H1 (cell line): Measurements from ENCODE around the gene SRD5A3. TPM values are rescaled to one million over a fixed set of nuclear protein-coding genes. Genes with fewer than 3 reads are reported as not detected.

Source experiments
- CTCF ChIA-PET: fragments of 300-600 bp; sonication (Branson Sonifier 250); formaldehyde crosslinking; loops from one replicate; lab custom pipeline; 2021; ENCODE audit not compliant: partially characterized antibody; lab: Charles Lee
- POLR2A ChIA-PET: fragments of 300-600 bp; sonication (Branson Sonifier 250); formaldehyde crosslinking; loops from one replicate; lab custom pipeline; 2021; ENCODE audit warnings: inconsistent platforms; ENCODE audit not compliant: partially characterized antibody; lab: Charles Lee
- DNase-seq, 2 experiments: peaks; one replicate each; pipeline versions ENCODE4 v3.0.0 to v3.0.0-alpha.2; 2010 to 2022; ENCODE audit warnings: low spot score in 2 of 2, low read depth in 1 of 2, mixed read lengths in 1 of 2
- FAIRE-seq: peaks from 2 replicates; lab custom pipeline; 2011; peaks lifted over from hg19 to GRCh38; lab: Jason Lieb, UNC
- H2AFZ ChIP-seq: 2 replicates; pipeline ENCODE4 v1.8.1; 2012; ENCODE audit warnings: low read length, inconsistent platforms
- H2AK5ac ChIP-seq: 2 replicates; pipeline ENCODE4 v1.6.1; 2013; ENCODE audit warnings: low read depth, low read length
- H2BK120ac ChIP-seq: replicated peaks from 2 replicates; pipeline ENCODE3; 2013; ENCODE audit warnings: low read depth, low read length, inconsistent platforms
- H2BK12ac ChIP-seq: 2 replicates; pipeline ENCODE4 v1.6.1; 2013; ENCODE audit warnings: low read depth, low read length
- H2BK15ac ChIP-seq: 2 replicates; pipeline ENCODE4 v1.6.1; 2013; ENCODE audit warnings: low read length
- H2BK20ac ChIP-seq: 2 replicates; pipeline ENCODE4 v1.6.1; 2013; ENCODE audit warnings: low read length
- H2BK5ac ChIP-seq: 2 replicates; pipeline ENCODE4 v1.6.1; 2013; ENCODE audit warnings: low read depth, low read length
- H3K14ac ChIP-seq: 2 replicates; pipeline ENCODE4 v1.6.1; 2013; ENCODE audit warnings: inconsistent platforms; ENCODE audit not compliant: insufficient read length
- H3K18ac ChIP-seq: 2 replicates; pipeline ENCODE4 v1.6.1; 2013; ENCODE audit warnings: low read length; ENCODE audit errors: extremely low read depth
- H3K23ac ChIP-seq: 2 replicates; pipeline ENCODE4 v1.6.1; 2013; ENCODE audit warnings: inconsistent platforms; ENCODE audit not compliant: insufficient read length
- H3K23me2 ChIP-seq: 2 replicates; pipeline ENCODE4 v1.6.1; 2013; ENCODE audit warnings: low read depth, low read length
- H3K27ac ChIP-seq: 2 replicates; pipeline ENCODE4 v1.6.1; 2011; ENCODE audit warnings: low read depth, low read length, inconsistent platforms
- H3K27me3 ChIP-seq, 4 experiments: replicated peaks in 1 of 4; 1 replicate in 1 of 4; 2 replicates in 3 of 4; pipeline versions ENCODE4 v1.6.1 to v1.8.1; 2011 to 2013; ENCODE audit warnings: low read length in 3 of 4, mild to moderate bottlenecking in 3 of 4, inconsistent platforms in 2 of 4, mixed read lengths in 2 of 4, moderate library complexity in 1 of 4; ENCODE audit not compliant: control insufficient read depth in 3 of 4, insufficient read depth in 3 of 4; ENCODE audit errors: extremely low read depth in 1 of 4
- H3K36me3 ChIP-seq, 4 experiments: 2 replicates each; pipeline versions ENCODE4 v1.6.1 to v1.8.1; 2011 to 2013; ENCODE audit warnings: mild to moderate bottlenecking in 4 of 4, low read length in 3 of 4, moderate library complexity in 2 of 4, control low read depth in 1 of 4, inconsistent platforms in 1 of 4; ENCODE audit not compliant: insufficient read depth in 4 of 4, control insufficient read depth in 2 of 4
- H3K4ac ChIP-seq: replicated peaks from 2 replicates; pipeline ENCODE3; 2013; ENCODE audit warnings: low read length, low read depth, mixed read lengths, inconsistent platforms; ENCODE audit not compliant: insufficient read length
- H3K4me1 ChIP-seq, 4 experiments: replicated peaks in 1 of 4; 1 replicate in 1 of 4; 2 replicates in 3 of 4; pipeline versions ENCODE4 v1.6.1 to v1.8.1; 2011 to 2013; ENCODE audit warnings: low read length in 3 of 4, inconsistent platforms in 2 of 4, mixed read lengths in 1 of 4; ENCODE audit not compliant: insufficient read depth in 4 of 4, control insufficient read depth in 3 of 4
- H3K4me2 ChIP-seq, 2 experiments: 2 replicates each; pipeline versions ENCODE4 v1.6.1 to v1.8.1; 2011 to 2013; ENCODE audit warnings: low read depth in 2 of 2, low read length in 2 of 2, control low read depth in 1 of 2, inconsistent platforms in 1 of 2, mild to moderate bottlenecking in 1 of 2; ENCODE audit not compliant: insufficient read depth in 1 of 2
- H3K4me3 ChIP-seq, 4 experiments: fragments of 200-600, 300-600 bp in 1 of 4; sonication (generic), shearing (Covaris generic), sonication (Bioruptor Twin) in 1 of 4; 2 replicates each; pipeline versions ENCODE4 v1.5.1 to v1.8.1; 2011 to 2016; ENCODE audit warnings: low read length in 4 of 4, low read depth in 3 of 4, control low read depth in 2 of 4, inconsistent platforms in 2 of 4, mild to moderate bottlenecking in 2 of 4, mixed read lengths in 1 of 4, moderate library complexity in 1 of 4; ENCODE audit not compliant: insufficient read depth in 2 of 4; ENCODE audit errors: extremely low read depth in 1 of 4
- H3K56ac ChIP-seq: replicated peaks from 2 replicates; pipeline ENCODE3; 2013; ENCODE audit warnings: low read depth, mild to moderate bottlenecking, mixed read lengths, low read length, inconsistent platforms; ENCODE audit not compliant: insufficient read length
- H3K79me1 ChIP-seq: 2 replicates; pipeline ENCODE4 v1.6.1; 2013; ENCODE audit warnings: low read depth, low read length, control low read depth
- H3K79me2 ChIP-seq, 2 experiments: 2 replicates each; pipeline versions ENCODE4 v1.6.1 to v1.8.1; 2012 to 2013; ENCODE audit warnings: low read length in 2 of 2, mild to moderate bottlenecking in 2 of 2, inconsistent platforms in 1 of 2; ENCODE audit not compliant: insufficient read depth in 2 of 2, control insufficient read depth in 1 of 2
- H3K9ac ChIP-seq, 4 experiments: replicated peaks in 1 of 4; 1 replicate in 1 of 4; 2 replicates in 3 of 4; pipeline versions ENCODE4 v1.6.1 to v1.8.1; 2011 to 2013; ENCODE audit warnings: low read depth in 3 of 4, low read length in 3 of 4, control low read depth in 2 of 4, mild to moderate bottlenecking in 2 of 4, moderate library complexity in 2 of 4, inconsistent platforms in 1 of 4; ENCODE audit errors: extremely low read depth in 1 of 4
- H3K9me3 ChIP-seq, 2 experiments: 2 replicates each; pipeline versions ENCODE4 v1.6.1 to v1.8.1; 2012 to 2013; ENCODE audit warnings: mild to moderate bottlenecking in 2 of 2, moderate library complexity in 2 of 2, control low read depth in 1 of 2, inconsistent platforms in 1 of 2, low read depth in 1 of 2, low read length in 1 of 2, mixed read lengths in 1 of 2; ENCODE audit not compliant: insufficient read depth in 2 of 2
- H4K20me1 ChIP-seq, 2 experiments: replicated peaks in 1 of 2; 2 replicates each; pipeline versions ENCODE3 to v1.8.1; 2011 to 2013; ENCODE audit warnings: inconsistent platforms in 2 of 2, low read length in 2 of 2, mild to moderate bottlenecking in 1 of 2; ENCODE audit not compliant: insufficient read depth in 2 of 2, control insufficient read depth in 1 of 2
- H4K5ac ChIP-seq: 2 replicates; pipeline ENCODE4 v1.6.1; 2013; ENCODE audit warnings: low read length, low read depth, mixed read lengths, inconsistent platforms; ENCODE audit not compliant: insufficient read length
- H4K8ac ChIP-seq: 2 replicates; pipeline ENCODE4 v1.8.0; 2013; ENCODE audit warnings: mild to moderate bottlenecking, moderate library complexity, low read length, inconsistent platforms; ENCODE audit not compliant: insufficient read depth; ENCODE audit errors: extremely low read depth
- H4K91ac ChIP-seq: replicated peaks from 2 replicates; pipeline ENCODE3; 2013; ENCODE audit warnings: low read length, mixed read lengths, inconsistent platforms; ENCODE audit not compliant: insufficient read length
- HDAC2 ChIP-seq, 2 experiments: fragments of 300-600 bp in 1 of 2; sonication (generic) in 1 of 2; IDR thresholded peaks; 2 replicates each; pipeline ENCODE4 v1.6.1; 2011 to 2012; ENCODE audit warnings: low read depth in 2 of 2, low read length in 2 of 2, mild to moderate bottlenecking in 2 of 2, moderate library complexity in 2 of 2, borderline replicate concordance in 1 of 2, inconsistent platforms in 1 of 2
- SRF ChIP-seq: IDR thresholded peaks from 2 replicates; pipeline ENCODE4 v1.6.1; 2011; ENCODE audit warnings: mild to moderate bottlenecking, low read depth, low read length, moderate library complexity
- ZNF274 ChIP-seq: IDR thresholded peaks from 2 replicates; pipeline ENCODE4 v1.7.0; 2012; ENCODE audit warnings: low read length, borderline replicate concordance; ENCODE audit errors: extremely low read depth
- WGBS, 2 experiments: shearing (Covaris generic) in 1 of 2; methylation state at CpG; one replicate each; pipeline versions ENCODE4 v1.1.6 to v1.1.7; 2013 to 2015; ENCODE audit warnings: low lambda C conversion rate in 2 of 2, mixed read lengths in 2 of 2, inconsistent platforms in 1 of 2, low coverage in 1 of 2, missing lambda C conversion rate in 1 of 2; ENCODE audit not compliant: insufficient replicate concordance in 2 of 2, insufficient coverage in 1 of 2, insufficient read length in 1 of 2; ENCODE audit errors: extremely low coverage in 1 of 2, missing lambda C conversion rate in 1 of 2; 5-methylcytosine and 5-hydroxymethylcytosine counted together
- polyA plus RNA-seq, 7 experiments: library from polyadenylated mRNA; depleted of rRNA in 3 of 7; stranded (reverse) in 5 of 7; unstranded in 2 of 7; fragments of >200 nt in 5 of 7; fragments of 200-250 nt in 2 of 7; gene quantifications; 1 replicate in 5 of 7; 2 replicates in 1 of 7; 4 replicates in 1 of 7; pipeline versions ENCODE4 v1.2.1 to v1.2.3, GENCODE V29; 2011 to 2013; ENCODE audit warnings: missing spikeins in 2 of 7, mixed read lengths in 2 of 7
- total RNA-seq: library from RNA; stranded (reverse); fragmentation: NEBNext Ultra II Directional; extraction: Animal tissue kit (Norgen Biotek cat#: 25700); gene quantifications from 2 replicates; pipeline ENCODE4 v1.2.1, GENCODE V29; 2021

SRD5A3 gene
- total and polyA plus RNA-seq, 2 of the 8 experiments (the other 6 are each of a cell fraction or from before 2014, with no cell fraction given): 19.6 to 34.6 TPM

DNA sequence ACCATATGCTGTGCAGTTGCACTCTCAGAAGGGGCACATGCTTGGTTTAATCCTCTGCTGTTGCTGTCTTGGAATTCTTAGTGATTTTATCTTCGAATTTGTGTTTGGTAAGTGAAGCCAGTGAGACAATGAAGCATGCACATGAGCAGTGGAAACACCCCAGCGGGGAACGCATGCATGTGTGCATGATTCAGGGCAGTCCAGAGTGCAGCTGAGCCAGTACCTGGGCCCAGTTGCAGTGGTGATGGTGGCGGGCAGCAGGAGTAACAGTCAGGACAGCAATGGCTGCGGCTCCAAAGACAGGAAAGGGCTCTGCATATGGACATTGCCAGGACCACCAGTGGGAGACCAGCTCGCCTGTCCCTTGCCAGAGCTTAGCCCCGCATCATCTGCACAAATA lies 35.5 kb downstream of the SRD5A3 start:
- Histone ChIP-seq H2AFZ (0 out of 2 replicates have a peak overlapping the region, but pooled peaks have one; percentile 0), H4K8ac (no peak overlapping the region), H3K9me3 (no peaks in the 10 kb centered on the region), H3K9ac (no peak overlapping the region), H3K27me3 (no peaks in the 10 kb centered on the region), H3K4me1 (no peaks in the 10 kb centered on the region), H3K56ac (no peak overlapping the region), H2BK20ac (no peak overlapping the region), H3K23ac (no peak overlapping the region), H3K4me2 (no peak overlapping the region), H4K91ac (no peak overlapping the region), H3K18ac (no peak overlapping the region), H3K27ac (no peak overlapping the region), H3K4ac (no peak overlapping the region), H2BK15ac (no peak overlapping the region), H3K14ac (no peak overlapping the region), H2AK5ac (no peak overlapping the region), H3K36me3 (no peaks in the 10 kb centered on the region), H2BK12ac (no peak overlapping the region), H2BK5ac (no peak overlapping the region), H3K79me2 (no peaks in the 10 kb centered on the region), H3K23me2 (no peaks in the 10 kb centered on the region), H4K5ac (no peak overlapping the region), H3K79me1 (no peaks in the 10 kb centered on the region), H2BK120ac (no peak overlapping the region), H3K4me3 (no peak overlapping the region), H4K20me1 (no peaks in the 10 kb centered on the region)
- TF ChIP-seq SRF (no peak), ZNF274 (no peak), HDAC2 (IDR thresholded peaks at IDR 0.05; ENCODE audit: borderline replicate concordance in 1 of 2, low read depth in 2 of 2, low read length in 2 of 2) (no peak)
- FAIRE-seq (no peak), DNase-seq (no peak)
- 87% methylated on average over 7 of the region's 7 CpGs; no CpG with 5 or more reads in 1 of the 2 experiments for WGBS, 2 experiments
- POLR2A ChIA-PET: interaction anchor here (0.6 kb wide), 1 partner anchor 20 kb away, joined by 3 read pairs; no protein-coding TSS in a partner anchor
- CTCF ChIA-PET: interaction anchor here (0.6 kb wide), 1 partner anchor 575 kb away, joined by 4 read pairs; no protein-coding TSS in a partner anchor
